GM13976 (cell line): ENCODE results near the gene TMEM86B.

Experiments used
- DNase-seq: peaks from one replicate; pipeline ENCODE4 v3.0.0; 2012; ENCODE audit warnings: low spot score
- CTCF ChIP-seq: IDR thresholded peaks from 2 replicates; pipeline ENCODE4 v1.5.1; 2012; ENCODE audit warnings: borderline replicate concordance, mild to moderate bottlenecking; ENCODE audit not compliant: insufficient read depth; ENCODE audit errors: extremely low read depth, missing control alignments, control extremely low read depth
- in situ Hi-C: fragments of 300-500 bp; cut with MboI; formaldehyde crosslinking; loops from one replicate; pipeline ENCODE4 v1.12.0; 2022; ENCODE audit warnings: low sequenced_read_pairs, mixed read lengths, inconsistent platforms; ENCODE audit not compliant: unreplicated experiment

Gene TMEM86B

GRCh38 chr19:55230780-55231179 is 2.2 kb upstream of the TMEM86B start:
- no peak for TF ChIP-seq CTCF
- DNase-seq = no peak
- in situ Hi-C loops = no loop called here

- in situ Hi-C loops = no loop called here
Measured at GRCh38 chr19:55230329-55230728, 1.8 kb upstream of the TMEM86B start.

DNA sequence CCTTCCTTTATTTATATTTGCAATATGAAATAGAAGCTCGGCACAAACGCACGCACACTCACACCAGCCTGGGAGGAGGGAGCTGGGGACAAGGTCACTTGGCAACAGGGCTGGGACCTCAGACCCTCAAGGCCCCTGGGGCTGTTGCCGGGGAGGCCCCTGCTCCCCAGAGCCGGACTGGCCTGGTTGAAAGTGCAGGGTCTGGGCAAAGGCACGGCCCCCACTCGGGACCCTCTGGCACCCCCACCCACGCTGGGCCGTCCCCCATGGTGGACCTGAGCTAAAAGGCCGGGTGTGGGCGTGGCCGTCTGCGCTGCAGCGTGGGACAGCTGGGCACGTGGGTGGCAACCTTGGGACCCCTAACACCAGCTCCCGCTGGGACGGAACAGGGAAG is 1.2 kb upstream of the TMEM86B start:
- DNase-seq = no peak
- in situ Hi-C loops = no loop called here
- no peak for TF ChIP-seq CTCF

More at GRCh38 chr19:55230329-55230728, 1.8 kb upstream of the TMEM86B start:
- no peak for TF ChIP-seq CTCF
- no peak for DNase-seq

DNA sequence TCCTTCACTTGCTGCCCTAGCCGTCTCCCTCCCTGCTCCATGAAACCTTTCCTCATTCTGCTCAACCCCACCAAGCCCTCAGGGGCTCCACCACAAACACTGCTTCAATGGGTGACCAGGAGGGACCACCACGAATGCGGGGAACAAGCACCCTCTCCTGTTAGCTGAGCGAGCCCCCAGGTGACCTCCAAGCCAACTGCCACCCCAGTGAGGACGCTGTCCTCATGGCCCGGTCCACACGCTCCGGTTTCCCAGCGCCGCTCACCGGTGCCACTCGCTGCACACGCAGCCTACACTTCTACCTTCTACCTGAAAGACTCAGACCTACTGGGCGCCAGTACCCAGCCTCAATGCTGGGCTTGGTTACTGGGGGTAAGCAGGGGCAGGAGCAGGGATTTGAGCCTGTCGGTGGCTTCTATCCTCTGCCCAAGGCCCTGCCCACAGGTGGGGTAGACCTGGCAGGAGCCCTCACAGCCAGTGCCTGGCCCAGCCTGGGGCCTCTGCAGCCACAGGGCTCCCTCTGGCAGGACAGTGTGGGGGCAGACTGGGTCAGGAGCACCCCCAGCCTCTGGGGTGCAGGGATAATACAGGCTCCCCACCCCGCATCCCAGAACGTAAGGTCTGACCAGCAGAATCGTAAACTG is 704 bp upstream of the TMEM86B start:
- DNase-seq = no peak
- in situ Hi-C loops = no loop called here
- no peak for TF ChIP-seq CTCF

DNA sequence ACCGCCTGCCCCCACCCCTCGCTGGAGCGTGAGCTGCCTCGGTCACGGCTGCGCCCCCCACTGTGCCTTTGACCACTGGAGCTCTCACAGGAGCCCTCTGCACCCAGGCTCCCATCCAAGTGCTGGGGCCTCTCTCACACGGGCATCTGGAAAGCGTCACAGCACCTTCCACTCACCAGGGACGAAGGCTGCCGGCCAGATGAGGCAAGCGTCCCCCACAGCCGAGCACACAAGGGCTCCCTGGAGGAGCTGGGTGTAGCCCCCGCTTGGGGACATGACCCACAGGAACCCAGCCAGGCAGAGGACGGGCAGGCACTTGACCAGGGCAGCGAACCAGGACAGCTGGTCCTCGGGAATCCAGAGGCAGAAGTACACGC is 560 bp downstream of the TMEM86B start:
- no peak for DNase-seq
- in situ Hi-C loops = no loop called here
- TF ChIP-seq CTCF = no peak

GRCh38 chr19:55227241-55228014 is 1.1 kb downstream of the TMEM86B start:
- no peak for DNase-seq
- TF ChIP-seq CTCF = no peak
- in situ Hi-C loops = no loop called here
